ENCODE data around the gene THAP10. TPM values are rescaled to one million over a fixed set of nuclear protein-coding genes. Genes with fewer than 3 reads are reported as not detected.

The THAP10 gene
- polyA plus RNA-seq, 1 donor from 2014 or later, result 6.6 TPM

GRCh38 chr15:70857562-70858285, 34.5 kb downstream of the THAP10 start:
- H3F3A ChIP-seq (ENCODE audit: insufficient read depth, low read length, poor library complexity, severe bottlenecking), result no peaks in the 10 kb centered on the region
- no peak overlapping the region for H2AFZ ChIP-seq (ENCODE audit: low read depth, low read length)
- no peak overlapping the region for H3K4me2 ChIP-seq (ENCODE audit: low read length)
- no peaks in the 10 kb centered on the region for H3K9me3 ChIP-seq (ENCODE audit: low read length)
- no peak overlapping the region for H3K27ac ChIP-seq (ENCODE audit: low read length)
- H3K79me2 ChIP-seq (replicated peaks; ENCODE audit: insufficient read depth, low read length), result no peaks in the 10 kb centered on the region
- H3K36me3 ChIP-seq (ENCODE audit: insufficient read depth, low read length), result no peaks in the 10 kb centered on the region
- no peaks in the 10 kb centered on the region for H4K20me1 ChIP-seq (ENCODE audit: insufficient read depth)
- TF ChIP-seq MXI1 (conservative IDR thresholded peaks at IDR 0.05; ENCODE audit: poor library complexity, severe bottlenecking) (no peak), REST (IDR thresholded peaks at IDR 0.05; ENCODE audit: borderline replicate concordance) (no peak), TAF1 (IDR thresholded peaks at IDR 0.05; ENCODE audit: low read depth) (no peak), EZH2 (IDR thresholded peaks at IDR 0.05; ENCODE audit: borderline replicate concordance, insufficient read depth, low read length, poor library complexity, severe bottlenecking) (no peak), POLR2AphosphoS5 (IDR thresholded peaks at IDR 0.05) (no peak), EP300 (conservative IDR thresholded peaks at IDR 0.05; ENCODE audit: poor library complexity, severe bottlenecking) (no peak), CTCF (IDR thresholded peaks at IDR 0.05; ENCODE audit: poor library complexity, severe bottlenecking) (no peak), RAD21 (conservative IDR thresholded peaks at IDR 0.05) (no peak)
- no peak overlapping the region for H3K9ac ChIP-seq (ENCODE audit: low read length)
- no peaks in the 10 kb centered on the region for H3K27me3 ChIP-seq (ENCODE audit: insufficient read depth, low read depth, low read length)
- no peak overlapping the region for H3K4me3 ChIP-seq (ENCODE audit: low read length)
- H3K9me2 ChIP-seq (ENCODE audit: insufficient read depth, low read length), result no peaks in the 10 kb centered on the region

GRCh38 chr15:70856884-70857561, 35.2 kb downstream of the THAP10 start:
- no peak overlapping the region for H3K4me3 ChIP-seq (ENCODE audit: low read length)
- no peak overlapping the region for H3K27ac ChIP-seq (ENCODE audit: low read length)
- H3K36me3 ChIP-seq (ENCODE audit: insufficient read depth, low read length), result no peaks in the 10 kb centered on the region
- no peaks in the 10 kb centered on the region for H3F3A ChIP-seq (ENCODE audit: insufficient read depth, low read length, poor library complexity, severe bottlenecking)
- H3K79me2 ChIP-seq (replicated peaks; ENCODE audit: insufficient read depth, low read length), result no peaks in the 10 kb centered on the region
- TF ChIP-seq EZH2 (IDR thresholded peaks at IDR 0.05; ENCODE audit: borderline replicate concordance, insufficient read depth, low read length, poor library complexity, severe bottlenecking) (no peak), REST (IDR thresholded peaks at IDR 0.05; ENCODE audit: borderline replicate concordance) (no peak), RAD21 (conservative IDR thresholded peaks at IDR 0.05) (no peak), SMC3 (conservative IDR thresholded peaks at IDR 0.05; ENCODE audit: poor library complexity) (no peak), MXI1 (conservative IDR thresholded peaks at IDR 0.05; ENCODE audit: poor library complexity, severe bottlenecking) (no peak), CTCF (IDR thresholded peaks at IDR 0.05; ENCODE audit: poor library complexity, severe bottlenecking) (no peak), POLR2AphosphoS5 (IDR thresholded peaks at IDR 0.05) (no peak), EP300 (conservative IDR thresholded peaks at IDR 0.05; ENCODE audit: poor library complexity, severe bottlenecking) (no peak), TAF1 (IDR thresholded peaks at IDR 0.05; ENCODE audit: low read depth) (no peak)
- no peaks in the 10 kb centered on the region for H4K20me1 ChIP-seq (ENCODE audit: insufficient read depth)
- H3K27me3 ChIP-seq (ENCODE audit: insufficient read depth, low read depth, low read length), result no peaks in the 10 kb centered on the region
- H3K9me3 ChIP-seq (ENCODE audit: low read length), result no peaks in the 10 kb centered on the region
- H3K4me2 ChIP-seq (ENCODE audit: low read length), result no peak overlapping the region
- no peak overlapping the region for H3K9ac ChIP-seq (ENCODE audit: low read length)
- H3K9me2 ChIP-seq (ENCODE audit: insufficient read depth, low read length), result no peaks in the 10 kb centered on the region
- H2AFZ ChIP-seq (ENCODE audit: low read depth, low read length), result no peak overlapping the region

Data from neural cell (in vitro differentiated cells).